GM19193 (cell line): Measurements from ENCODE around the gene SSMEM1.

ENCODE experiments used
- POLR2A ChIP-seq: IDR thresholded peaks from 4 replicates; pipeline ENCODE4 v1.6.1; 2011; ENCODE audit not compliant: insufficient read depth, insufficient read length; ENCODE audit errors: extremely low read depth

Gene SSMEM1, protein sequence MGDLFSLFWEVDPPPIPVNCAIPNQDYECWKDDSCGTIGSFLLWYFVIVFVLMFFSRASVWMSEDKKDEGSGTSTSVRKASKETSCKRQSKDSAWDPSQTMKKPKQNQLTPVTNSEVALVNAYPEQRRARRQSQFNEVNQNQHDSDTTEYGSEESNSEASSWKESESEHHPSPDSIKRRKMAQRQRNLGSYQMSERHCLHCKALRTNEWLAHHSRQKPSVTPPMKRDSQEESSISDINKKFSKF

DNA sequence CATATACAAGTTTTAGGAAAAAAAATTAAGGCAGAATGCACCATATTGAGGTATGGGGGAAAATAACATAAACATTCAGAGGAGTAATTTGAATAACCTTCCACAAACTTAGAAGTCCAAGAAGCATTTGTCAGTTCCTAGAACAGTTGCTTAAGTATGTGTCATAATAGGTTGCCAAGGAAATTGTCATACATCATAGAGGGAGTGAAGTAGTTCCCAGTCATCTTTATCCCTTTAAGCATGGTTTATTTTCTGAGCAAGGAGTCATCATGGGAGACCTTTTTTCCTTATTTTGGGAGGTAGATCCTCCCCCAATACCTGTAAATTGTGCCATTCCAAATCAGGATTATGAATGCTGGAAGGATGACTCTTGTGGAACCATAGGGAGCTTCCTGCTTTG lies at the start of gene SSMEM1:
SSMEM1 (plus strand) TSS at position 219 of the 400 bp plus-strand sequence; CDS start at position 270, 51 bp downstream.
- TF ChIP-seq POLR2A = no peak

DNA sequence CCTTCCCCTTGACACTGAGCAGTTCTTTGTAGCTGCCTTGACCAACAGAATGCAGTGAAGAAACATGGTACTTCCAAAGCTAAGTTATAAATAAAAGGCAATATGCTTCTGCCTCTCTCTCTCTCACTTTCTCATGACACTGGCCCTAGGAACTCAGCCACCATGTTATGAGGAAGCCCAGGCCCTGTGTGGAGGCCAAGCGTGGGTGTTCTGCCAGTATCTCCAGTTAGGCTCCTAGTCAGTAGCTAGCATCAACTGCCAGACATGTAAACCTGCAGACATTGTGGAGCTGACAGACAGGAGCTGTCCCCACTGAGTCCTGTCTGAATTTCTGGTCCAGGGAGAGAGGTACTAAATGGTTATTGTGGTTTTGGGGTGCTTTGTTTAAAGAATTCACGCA lies 47.6 kb upstream of the SSMEM1 start:
- TF ChIP-seq POLR2A = no peak

DNA sequence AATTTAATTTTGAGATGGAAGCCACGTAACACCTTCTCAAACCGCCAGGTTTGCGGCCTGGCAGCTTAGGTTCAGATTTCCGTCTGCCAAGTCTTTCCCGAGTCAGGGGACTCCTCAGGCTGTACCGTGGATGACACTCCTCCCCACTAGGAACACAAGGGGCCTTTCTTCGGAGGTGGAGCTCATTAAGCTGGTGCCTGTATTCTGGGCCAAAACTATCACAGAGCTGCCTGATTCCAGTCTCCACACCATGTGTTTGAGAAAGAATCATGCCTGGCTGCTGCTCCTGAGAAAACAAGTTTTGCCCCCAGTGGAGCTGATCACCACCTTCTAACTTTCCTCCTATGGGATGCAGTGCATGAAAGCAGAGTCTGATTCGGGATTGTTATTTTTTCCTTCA lies 47.2 kb upstream of the SSMEM1 start:
- TF ChIP-seq POLR2A = no peak

DNA sequence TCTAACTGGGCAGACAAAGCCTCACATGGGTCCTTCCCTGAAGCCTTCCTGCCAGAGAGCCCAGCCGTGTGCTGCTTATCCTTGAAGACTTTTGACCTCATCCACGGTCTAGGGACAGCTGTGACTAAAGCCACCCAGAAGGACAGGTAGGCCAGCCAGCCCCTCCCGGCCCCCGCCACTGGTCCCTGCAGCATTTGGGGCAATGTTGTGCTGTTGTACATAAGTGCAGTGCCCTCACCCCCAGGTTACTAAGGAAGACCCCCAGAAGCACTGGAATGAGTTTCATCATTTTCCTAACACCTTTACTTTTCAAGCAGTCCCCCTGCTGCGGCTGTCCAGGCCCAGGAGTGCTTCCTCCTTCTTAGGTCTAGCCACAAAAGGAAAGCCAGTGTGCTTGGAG lies 45.5 kb upstream of the SSMEM1 start:
- TF ChIP-seq POLR2A = no peak

DNA sequence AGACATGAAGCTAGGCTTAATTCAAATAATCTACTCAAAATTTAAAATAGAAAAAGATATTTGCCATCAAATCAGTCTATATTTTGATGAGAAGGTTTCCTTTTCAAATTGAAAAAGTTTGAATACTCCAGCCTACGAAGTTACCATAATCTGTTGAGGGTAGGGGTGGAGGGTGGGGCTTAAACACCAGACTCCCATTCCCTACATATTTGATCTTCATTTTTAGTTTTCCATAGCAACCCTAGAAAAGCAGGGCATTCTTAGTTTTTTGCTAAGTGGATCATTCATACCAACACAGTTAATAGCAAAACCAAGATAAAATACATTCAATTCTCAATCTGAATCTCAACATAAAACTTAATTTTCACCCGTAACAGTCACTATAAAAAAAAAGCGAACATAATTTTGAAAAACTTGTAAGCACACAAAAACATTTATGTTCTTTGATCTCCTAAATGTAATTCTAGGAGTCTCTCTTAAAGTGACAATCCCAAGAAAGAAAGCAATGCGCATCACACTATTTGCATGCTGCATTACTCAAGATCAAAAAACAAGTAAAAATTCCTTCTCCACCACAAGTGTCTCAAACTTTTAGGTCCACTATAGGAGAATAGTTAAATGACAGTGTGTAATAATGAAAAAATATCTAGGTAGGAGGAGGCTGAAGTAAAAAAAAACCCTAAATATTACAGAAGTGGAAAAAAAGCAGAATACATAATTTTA lies 33.3 kb upstream of the SSMEM1 start:
- no peak for TF ChIP-seq POLR2A

DNA sequence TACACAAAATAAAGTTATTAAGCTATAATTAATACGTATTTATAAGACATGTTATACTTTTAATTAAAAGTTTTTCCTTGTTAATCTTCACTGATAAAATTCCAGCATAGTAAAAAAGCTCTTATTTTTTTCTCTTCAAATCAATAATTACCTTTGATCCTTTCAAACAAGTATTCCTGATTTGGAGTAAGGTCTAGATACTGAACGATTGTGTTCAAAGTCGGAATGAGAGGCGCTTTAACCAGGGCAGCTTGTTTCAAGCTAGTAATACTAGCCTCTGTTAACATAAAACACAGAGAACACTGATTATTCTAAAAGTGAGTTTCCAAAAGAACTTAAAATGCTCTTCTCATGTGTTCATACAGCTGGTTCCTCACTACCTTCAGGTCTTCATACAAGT lies 29.4 kb upstream of the SSMEM1 start:
- TF ChIP-seq POLR2A = no peak

DNA sequence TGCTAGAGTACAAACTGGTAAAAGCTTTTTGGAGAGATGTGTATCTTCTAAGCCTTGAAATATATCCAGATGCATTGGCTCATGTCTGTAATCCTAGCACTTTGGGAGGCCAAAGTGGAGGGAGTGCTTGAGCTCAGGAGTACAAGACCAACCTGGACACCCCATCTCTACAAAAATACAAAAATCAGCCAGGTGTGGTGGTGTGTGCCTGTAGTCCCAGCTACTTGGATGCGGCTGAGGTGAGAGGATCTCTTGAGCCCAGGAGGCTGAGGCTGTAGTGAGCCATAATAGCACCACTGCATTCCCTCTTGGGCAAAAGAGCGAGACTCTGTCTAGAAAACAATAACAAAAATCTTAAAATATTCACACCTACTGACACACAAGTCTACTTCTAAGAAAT lies 28.0 kb upstream of the SSMEM1 start:
- TF ChIP-seq POLR2A = no peak

DNA sequence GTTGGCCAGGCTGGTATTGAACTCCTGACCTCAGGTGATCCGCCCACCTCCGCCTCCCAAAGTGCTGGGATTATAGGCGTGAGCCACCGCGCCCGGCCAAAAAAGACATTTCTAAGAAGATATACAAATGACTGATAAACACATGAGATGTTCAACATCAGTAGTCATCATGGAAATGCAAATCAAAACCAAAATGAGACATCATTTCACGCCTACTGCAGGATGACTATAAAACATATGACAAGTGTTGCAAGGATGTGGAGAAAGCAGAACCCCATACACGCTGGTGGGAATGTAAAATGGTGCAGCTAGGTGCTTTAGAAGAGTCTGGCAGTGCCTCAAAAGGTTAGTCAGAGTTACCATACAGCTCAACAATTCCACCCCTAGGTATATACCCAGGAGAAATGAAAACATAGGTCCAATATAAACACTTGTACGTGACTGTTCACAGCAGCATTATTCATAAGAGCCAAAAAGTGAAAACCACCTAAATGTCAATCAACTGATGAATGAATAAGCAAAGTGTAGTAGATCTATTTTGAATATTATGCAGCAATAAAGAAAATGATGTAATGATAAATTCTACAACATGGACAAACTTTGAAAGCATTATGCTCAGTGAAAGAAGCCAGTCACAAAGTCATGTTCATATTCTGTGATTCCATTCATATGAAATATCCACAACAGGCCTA lies 26.9 kb upstream of the SSMEM1 start:
- TF ChIP-seq POLR2A = no peak

DNA sequence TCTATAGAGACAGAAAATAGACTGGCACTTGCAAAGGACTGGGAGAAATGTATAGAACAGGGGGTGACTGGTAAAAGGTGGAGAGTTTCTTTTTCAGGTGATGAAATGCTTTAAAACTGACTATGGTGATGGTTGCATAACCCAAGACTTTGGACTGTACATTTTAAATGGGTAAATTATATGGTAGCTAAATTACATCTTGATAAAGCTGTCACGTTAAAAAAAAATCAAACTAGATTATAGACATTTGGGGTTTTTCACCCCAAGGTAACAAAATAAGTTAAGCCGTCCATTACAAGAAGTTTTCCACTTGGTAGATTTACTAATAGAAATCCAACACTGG lies 26.4 kb upstream of the SSMEM1 start:
- no peak for TF ChIP-seq POLR2A

DNA sequence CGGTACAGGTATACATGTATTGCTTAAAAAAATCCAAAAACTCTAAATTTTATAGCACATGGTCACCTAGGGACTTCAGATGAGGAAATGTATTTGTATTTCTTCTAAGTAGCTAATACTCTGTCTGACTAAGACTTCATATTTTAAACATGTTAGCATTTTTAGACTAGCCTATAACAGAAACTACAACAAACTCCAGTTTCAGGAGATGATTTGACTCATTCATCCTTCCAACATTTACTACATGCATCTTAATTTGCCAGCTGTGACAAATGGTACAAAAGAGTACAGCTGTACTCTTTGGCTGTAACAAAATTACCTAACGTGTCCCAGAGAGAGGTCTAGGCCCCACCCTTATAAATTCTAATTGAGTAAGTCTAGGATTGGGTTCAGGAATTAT lies 24.7 kb upstream of the SSMEM1 start:
- TF ChIP-seq POLR2A = no peak

DNA sequence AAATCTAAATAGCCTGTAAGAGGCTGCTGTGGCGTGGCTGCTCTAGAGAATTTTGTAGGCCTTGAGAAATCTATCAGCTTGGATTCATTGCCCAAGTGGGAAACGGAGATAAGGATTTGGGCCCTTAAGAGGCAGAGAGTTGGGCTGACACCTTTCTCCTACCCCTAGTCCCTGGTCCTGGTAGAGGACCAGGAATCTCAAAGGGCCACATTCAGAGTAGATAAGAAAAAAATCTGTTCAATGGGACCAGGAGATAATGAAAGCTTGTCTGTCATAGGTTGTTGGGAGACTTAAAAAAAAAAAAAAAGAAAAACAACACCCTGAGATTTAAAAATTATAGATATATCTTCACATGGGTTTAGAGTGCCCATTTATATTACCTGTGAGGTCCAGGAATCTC lies 20.3 kb upstream of the SSMEM1 start:
- no peak for TF ChIP-seq POLR2A

DNA sequence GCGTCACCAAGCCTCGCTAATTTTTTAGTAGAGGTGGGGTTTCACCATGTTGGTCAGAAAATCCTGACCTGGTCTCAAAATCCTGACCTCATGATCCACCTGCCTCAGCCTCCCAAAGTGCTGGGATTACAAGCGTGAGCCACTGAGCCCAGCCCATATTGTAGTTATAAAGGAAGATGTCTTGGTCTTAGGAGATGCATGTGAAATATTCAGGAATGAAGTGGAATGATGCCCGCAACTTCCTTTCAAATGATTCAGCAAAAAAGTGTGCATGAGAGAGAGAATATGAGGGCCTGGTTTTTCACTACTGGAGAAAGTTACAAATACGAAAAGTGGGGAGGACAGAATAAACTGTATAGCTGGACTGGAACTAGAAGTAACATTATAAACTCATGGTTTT lies 18.3 kb upstream of the SSMEM1 start:
- no peak for TF ChIP-seq POLR2A

DNA sequence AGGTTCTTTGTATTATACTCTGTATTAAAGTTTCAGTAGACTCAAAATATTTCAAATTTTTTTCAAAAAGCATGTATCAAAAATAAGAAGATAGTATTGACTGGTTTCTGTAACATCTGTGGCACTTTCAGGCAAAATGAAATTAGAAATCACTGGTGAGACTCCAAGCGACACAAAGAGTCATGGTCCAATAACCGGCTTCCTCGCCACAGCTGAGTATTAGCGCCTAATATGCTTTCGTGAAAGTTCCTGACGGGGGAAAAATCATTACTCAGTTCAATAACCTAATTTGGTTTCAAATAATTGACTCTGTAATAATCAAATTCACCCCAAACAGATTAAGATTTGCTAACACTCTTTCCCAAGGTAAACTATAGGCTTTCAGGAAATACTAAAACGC lies 15.9 kb upstream of the SSMEM1 start:
- TF ChIP-seq POLR2A = no peak

DNA sequence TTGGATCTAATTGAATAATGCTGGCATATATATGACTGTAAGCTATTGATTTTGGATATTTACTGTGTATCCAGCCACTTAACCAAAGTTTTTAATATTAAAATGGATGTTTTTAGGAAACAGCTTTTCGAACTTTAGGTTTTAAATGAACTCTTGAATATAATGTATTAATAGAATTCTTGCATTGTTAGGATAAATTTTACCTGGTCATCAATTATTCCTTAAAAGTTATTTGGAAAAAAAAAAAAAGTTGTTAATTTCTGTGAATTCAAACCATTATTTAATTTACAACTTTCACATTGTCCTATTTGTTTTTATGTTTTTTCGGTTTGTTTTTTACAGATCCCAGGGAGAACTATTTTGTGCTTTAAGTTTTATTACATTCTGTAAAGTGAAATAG lies 12.3 kb upstream of the SSMEM1 start:
- TF ChIP-seq POLR2A = no peak

DNA sequence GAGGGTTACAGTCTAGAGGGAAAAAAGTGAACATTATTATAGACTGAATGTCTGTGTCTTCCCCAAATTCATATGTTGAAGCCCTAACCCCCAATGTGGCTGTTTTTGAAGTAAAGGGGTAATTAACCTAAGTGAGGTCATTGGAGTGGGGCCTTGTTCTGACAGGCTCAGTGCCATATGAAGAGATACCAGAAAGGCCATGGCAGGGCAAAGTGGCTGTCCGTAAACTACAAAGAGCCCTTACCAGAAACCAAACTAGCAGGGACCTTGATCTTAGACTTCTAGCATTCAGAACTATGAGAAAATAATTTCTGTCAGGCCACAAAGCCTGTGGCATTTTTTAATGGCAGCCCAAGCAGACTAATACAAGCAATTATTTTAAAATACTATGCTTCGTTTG lies 11.2 kb upstream of the SSMEM1 start:
- no peak for TF ChIP-seq POLR2A

DNA sequence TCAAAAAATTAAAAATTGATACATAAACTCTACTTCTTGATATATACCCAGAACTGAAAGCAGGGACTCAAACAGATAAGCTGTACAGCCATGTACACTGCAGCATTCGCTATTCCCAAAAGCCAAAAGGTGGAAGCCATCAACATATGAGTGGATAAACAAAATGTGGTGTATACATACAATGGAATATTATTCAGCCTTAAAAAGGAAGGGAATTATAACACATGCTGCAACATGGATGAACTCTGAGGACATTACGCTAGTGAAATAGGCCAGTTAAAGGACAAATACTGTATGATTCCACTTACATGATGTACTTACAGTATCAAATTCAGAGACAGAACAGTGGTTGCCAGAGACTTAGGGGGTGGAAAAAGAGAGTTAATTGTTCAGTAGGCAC lies 10.6 kb upstream of the SSMEM1 start:
- TF ChIP-seq POLR2A = no peak
